NCI-H510A (cell line): ENCODE measurements around the gene CCDC154.
"Not testable (repeated sequence)": the region's sequence is repeated elsewhere in the genome, so short reads cannot be mapped to it uniquely, and the experiment has no call there.

Experiments used
- DNase-seq: peaks from one replicate; lab custom pipeline; 2025; lab: John Stamatoyannopoulos, UW

Gene CCDC154, protein sequence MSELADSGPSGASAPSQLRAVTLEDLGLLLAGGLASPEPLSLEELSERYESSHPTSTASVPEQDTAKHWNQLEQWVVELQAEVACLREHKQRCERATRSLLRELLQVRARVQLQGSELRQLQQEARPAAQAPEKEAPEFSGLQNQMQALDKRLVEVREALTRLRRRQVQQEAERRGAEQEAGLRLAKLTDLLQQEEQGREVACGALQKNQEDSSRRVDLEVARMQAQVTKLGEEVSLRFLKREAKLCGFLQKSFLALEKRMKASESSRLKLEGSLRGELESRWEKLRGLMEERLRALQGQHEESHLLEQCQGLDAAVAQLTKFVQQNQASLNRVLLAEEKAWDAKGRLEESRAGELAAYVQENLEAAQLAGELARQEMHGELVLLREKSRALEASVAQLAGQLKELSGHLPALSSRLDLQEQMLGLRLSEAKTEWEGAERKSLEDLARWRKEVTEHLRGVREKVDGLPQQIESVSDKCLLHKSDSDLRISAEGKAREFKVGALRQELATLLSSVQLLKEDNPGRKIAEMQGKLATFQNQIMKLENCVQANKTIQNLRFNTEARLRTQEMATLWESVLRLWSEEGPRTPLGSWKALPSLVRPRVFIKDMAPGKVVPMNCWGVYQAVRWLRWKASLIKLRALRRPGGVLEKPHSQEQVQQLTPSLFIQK

GRCh38 chr16:1443980-1444729, at the start of gene CCDC154:
Gene CCDC154 (minus strand): TSS chr16:1444556. CDS start chr16:1444322, 234 bp downstream.
- DNase-seq: no peak

- DNase-seq: no peak
Observed at GRCh38 chr16:1493746-1494094, 49.4 kb upstream of the CCDC154 start.

GRCh38 chr16:1492923-1493745, 48.8 kb upstream of the CCDC154 start, which contains the start of gene TELO2:
Gene TELO2 (plus strand): TSS chr16:1493360. CDS start chr16:1494282, 922 bp downstream.
- no peak for DNase-seq

DNA sequence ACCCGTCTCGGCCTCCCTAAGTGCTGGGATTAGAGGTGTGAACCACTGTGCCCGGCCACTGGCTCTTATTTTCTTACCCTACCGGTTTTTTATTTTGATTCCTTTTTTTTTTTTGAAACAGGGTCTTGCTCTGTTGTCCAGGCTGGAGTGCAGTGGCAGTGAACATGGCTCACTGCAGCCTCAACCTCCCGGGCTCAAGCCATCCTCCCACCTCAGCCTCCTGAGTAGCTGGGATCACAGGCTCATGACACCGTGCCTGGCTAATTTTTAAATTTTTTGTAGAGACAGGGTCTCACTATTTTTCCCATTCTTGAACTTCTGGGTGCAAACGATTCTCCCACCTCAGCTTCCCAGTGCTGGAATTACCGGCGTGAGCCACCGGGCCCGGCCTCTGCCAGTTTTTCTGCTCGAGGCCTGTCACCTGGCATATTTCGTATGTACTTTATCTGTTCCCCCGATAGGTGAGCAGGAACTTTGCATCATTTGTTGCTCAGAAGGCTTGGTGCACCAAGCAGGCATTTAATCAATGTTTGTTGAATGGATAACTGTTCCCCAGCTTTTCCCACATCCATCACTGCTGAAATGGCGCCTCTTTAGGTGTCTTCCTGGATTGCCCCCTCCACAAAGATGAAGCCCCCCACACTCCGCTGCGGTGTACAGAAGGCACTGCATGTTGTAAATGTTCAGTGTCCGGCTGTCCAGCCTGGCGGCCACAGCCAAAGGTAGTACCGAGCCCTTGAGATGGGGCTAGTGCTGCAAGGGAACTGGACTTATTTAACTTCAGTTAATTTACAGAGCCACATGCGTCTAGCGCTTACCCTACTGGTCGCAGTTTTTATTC, 47.9 kb upstream of the CCDC154 start:
- DNase-seq: no peak

- DNase-seq: no peak
Observed at GRCh38 chr16:1491327-1491726, 47.0 kb upstream of the CCDC154 start.

DNA sequence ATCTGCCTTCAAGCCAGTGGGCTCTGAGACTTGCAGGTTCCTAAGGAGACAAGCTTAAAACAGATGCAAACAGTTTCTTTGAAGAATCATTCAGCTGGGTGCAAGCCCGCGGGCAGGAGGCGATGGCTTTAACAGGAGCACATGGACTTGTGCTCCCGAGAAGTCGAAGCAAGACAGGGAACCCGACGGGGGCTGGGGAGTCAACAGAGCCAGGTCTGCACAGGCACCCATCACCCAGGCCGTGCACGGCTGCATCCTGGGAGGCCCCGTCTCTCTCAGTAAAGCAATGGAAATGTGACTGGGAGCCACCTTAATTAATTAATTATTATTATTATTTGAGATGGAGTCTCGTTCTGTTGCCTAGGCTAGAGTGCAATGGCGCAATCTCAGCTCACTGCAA, 44.7 kb upstream of the CCDC154 start:
- DNase-seq: no peak

DNA sequence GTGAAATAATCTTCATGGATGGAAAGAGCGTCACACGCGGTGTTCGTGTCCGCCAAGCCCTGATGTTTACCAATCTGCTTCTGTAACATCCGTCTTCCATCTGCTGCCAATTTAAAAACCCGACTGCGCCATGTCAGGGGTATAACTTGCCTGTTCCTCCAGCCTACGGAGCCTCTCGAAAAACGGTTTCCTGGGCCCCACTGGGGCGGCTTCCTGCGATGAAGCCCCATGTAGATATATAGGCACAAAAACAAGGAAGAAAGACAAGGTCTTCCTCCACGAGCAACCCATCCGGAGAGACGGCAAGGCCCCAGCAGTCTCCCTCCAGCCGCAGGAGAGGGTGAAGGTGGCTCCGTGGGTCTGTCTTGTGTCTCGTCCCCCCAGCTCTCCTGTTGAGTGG, 44.3 kb upstream of the CCDC154 start, which contains the start of gene PTX4:
Gene PTX4 (minus strand): TSS at position 326 of the 400 bp plus-strand sequence. CDS start 35 bp downstream, at position 291.
- DNase-seq: no peak

- no peak for DNase-seq
Observed at GRCh38 chr16:1488054-1488601, 43.8 kb upstream of the CCDC154 start.

- no peak for DNase-seq
Observed at GRCh38 chr16:1487395-1488053, 43.2 kb upstream of the CCDC154 start.

DNA sequence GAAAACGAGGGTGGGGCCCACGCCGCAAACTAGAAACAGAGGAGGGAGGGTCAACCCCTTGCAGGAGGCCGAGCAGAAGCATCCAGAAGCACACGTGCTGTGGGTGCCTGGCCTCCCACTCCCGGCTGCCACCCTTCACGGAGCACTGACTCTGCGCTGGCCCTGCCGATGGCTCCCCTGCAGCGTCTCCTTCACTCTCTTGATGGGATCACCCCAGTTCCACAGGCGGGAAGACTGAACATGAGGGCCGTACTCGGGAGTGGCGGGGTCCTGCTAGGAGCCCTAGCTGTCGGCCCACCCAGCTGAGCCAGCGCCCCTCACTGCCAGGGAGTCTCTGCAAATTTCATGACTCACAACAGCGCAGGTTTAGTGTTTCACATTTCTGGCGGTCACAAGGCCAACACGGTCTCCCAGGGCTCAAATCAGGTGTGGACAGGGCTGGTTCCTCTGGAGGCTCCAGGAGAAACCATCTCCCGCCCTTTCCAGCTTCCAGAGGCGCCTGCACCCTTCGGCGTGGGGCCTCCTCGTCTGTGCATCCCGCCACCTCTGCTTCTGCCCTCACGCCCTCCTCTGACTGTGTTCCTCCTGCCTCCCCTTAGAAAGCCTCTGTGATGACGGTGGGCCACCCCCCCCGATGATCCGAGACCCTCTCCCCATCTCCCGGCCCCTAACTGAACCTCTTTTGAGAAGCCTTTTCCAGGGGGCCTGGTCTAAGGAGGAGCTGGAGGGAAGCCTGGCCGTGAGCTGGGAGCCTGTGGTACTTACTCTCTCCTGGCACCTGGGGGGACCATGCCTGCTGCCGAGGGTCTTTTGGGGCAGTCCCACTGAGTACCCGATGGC, 42.4 kb upstream of the CCDC154 start:
- DNase-seq: no peak

DNA sequence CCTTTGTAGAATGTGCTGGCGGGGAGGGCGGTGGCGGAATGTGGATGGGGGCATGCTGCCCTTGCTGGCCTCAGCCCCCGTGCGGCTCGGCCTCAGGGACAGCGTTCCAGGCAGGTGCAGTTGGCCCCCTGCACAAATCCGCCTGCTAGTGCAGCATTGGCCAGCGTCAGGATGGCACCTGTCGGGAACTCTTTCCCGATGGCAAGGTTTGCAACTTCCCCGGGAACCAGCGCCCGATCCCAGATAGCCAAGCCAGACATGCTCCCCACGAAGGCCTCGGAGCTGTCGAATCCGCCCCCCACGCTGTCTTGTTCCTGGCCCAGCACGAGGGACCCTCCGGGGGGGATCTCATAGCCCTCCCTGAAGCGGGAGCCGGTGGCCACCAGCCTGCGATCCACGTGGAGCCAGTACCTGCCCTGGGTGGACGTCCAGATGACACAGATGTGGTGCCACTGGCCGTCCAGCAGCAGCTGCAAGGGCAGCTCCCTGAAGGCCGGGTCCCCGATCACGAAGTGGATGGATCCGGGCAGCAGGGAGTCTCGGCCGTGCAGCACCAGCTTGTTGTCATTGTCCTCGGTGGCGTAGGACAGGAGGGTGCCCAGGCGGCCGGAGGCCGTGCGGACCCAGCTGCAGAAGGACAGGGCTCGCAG, 41.6 kb upstream of the CCDC154 start:
- no peak for DNase-seq

GRCh38 chr16:1481906-1482835, 37.8 kb upstream of the CCDC154 start:
- DNase-seq: no peak

DNA sequence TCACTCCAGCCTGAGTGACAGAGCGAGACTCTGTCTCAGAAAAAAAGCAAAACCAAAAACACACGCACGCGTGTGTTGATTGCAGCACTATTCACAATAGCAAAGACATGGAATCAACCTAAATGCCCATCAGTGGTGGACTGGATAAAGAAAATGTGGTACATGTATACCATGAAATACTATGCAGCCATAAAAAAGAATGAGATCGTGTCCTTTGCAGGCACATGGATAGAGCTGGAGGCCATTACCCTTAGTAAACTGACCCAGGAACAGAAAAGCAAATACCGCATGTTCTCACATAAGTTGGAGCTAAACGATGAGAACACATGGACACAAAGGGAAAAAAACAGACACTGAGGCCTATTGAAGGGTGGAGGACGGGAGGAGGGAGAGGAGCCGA, 34.6 kb upstream of the CCDC154 start:
- not testable (repeated sequence) for DNase-seq

GRCh38 chr16:1477033-1477432, 32.7 kb upstream of the CCDC154 start:
- DNase-seq: no peak

DNA sequence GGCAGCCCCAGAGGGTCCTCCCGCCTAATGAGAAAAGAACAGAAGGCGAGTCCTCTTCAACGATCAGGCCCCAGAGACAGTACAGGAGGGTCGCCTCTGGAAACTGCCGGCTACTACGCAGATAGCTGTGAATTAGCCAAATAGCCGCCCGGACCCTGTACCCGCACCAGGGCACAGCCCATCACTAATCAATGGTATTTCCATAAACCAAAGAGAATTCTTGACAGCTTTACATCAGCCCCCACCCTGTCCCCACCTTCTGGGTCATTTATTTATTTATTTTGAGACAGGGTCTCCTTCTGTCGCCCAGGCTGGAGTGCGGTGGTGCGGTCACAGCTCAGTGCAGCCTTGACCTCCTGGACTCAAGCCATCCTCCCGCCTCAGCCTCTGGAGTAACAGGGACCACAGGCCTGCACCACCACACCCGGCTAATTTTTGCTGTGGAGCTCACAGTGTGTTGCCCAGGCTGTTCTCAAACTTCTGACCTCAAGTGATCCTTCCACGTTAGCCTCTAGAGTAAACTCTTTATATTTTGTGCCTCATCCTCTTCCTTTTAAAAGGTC, 31.3 kb upstream of the CCDC154 start:
- no peak for DNase-seq

DNA sequence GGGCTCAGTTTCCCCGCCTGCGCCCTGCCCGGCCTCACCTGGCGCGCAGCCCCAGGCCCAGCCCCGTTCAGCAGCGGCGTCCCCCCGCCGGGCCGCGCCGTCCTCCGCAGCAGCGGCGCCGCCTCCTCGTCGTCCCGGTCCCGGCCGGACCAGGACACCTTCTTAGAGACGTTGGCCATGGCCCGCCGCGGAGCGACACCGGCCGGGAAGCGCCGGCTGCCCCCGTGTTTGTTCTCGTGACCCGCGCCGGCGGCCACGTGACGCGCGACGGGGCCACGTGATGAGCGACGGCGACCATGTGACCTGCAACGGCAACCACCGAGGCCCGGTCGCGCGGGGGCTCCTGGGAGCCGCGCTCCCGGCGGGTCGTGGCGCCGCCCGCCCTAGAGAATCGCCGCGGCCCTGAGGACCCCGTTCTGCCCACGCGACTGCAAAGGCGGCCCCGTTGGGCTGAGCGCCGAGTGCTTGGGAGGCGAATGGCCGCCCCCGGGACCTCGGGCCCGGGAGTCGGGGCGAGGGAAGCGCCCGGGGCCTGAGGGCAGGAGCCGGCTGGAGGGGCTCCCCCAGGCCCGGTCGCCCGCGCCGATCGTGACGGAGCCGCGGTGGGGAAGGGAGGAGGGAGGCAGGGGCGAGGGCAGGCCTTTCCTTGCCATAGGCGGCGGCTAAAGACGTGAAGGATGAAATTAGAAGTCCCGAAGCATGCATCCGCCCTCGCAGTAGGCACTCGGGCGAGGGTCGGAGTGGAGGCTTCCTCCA, 30.6 kb upstream of the CCDC154 start, which contains the start of gene CLCN7:
Gene CLCN7 (minus strand): TSS at position 233 of the 756 bp plus-strand sequence. CDS start 54 bp downstream, at position 179.
- no peak for DNase-seq
